NB4 (cell line): Measurements from ENCODE around the gene ATG5.

Source experiments
- DNase-seq: peaks from one replicate; pipeline ENCODE4 v3.0.0; 2010; ENCODE audit warnings: low read depth
- H3K4me3 ChIP-seq: one replicate; pipeline ENCODE4 v1.5.1; 2011; ENCODE audit warnings: mild to moderate bottlenecking, low read depth, low read length, moderate library complexity
- MYC ChIP-seq: IDR thresholded peaks from 2 replicates; pipeline ENCODE4 v1.6.1; 2011; ENCODE audit warnings: low read depth, low read length
- POLR2A ChIP-seq: IDR thresholded peaks from 2 replicates; pipeline ENCODE4 v1.6.1; 2011; ENCODE audit warnings: mild to moderate bottlenecking; ENCODE audit not compliant: insufficient read length; ENCODE audit errors: extremely low read depth
- TF ChIP-seq, protein P1 (sequence below): IDR thresholded peaks from one replicate; pipeline ENCODE4 v1.5.1; 2012; ENCODE audit warnings: low read depth, low read length
- TF ChIP-seq, protein P2 (sequence below): IDR thresholded peaks from 2 replicates; pipeline ENCODE4 v1.6.1; 2011; ENCODE audit warnings: low read depth, low read length

ATG5 gene

DNA sequence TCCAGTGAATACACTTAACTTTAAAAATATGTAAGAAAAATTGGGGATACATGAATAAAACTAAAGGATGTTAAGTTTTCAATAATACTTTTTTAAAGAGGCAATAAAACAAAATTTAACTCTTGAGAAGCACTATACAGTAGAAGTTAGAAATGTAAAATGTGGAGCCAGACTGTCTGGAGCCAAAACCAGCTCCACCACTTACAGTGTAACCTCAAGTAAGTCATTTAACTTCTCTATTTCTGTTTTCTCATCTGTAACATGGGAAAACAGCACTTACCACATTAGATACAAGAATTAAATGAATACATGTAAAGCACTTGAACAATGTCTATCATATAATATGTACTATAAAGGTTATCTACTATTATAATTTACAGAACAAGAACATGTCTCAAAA, 6.7 kb downstream of the ATG5 start:
- no peak overlapping the region for H3K4me3 ChIP-seq
- TF ChIP-seq, protein P1, sequence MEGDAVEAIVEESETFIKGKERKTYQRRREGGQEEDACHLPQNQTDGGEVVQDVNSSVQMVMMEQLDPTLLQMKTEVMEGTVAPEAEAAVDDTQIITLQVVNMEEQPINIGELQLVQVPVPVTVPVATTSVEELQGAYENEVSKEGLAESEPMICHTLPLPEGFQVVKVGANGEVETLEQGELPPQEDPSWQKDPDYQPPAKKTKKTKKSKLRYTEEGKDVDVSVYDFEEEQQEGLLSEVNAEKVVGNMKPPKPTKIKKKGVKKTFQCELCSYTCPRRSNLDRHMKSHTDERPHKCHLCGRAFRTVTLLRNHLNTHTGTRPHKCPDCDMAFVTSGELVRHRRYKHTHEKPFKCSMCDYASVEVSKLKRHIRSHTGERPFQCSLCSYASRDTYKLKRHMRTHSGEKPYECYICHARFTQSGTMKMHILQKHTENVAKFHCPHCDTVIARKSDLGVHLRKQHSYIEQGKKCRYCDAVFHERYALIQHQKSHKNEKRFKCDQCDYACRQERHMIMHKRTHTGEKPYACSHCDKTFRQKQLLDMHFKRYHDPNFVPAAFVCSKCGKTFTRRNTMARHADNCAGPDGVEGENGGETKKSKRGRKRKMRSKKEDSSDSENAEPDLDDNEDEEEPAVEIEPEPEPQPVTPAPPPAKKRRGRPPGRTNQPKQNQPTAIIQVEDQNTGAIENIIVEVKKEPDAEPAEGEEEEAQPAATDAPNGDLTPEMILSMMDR: no peak
- TF ChIP-seq, protein P2, sequence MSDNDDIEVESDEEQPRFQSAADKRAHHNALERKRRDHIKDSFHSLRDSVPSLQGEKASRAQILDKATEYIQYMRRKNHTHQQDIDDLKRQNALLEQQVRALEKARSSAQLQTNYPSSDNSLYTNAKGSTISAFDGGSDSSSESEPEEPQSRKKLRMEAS: no peak
- no peak for TF ChIP-seq MYC
- TF ChIP-seq POLR2A: no peak
- peak; percentile 28 for DNase-seq

DNA sequence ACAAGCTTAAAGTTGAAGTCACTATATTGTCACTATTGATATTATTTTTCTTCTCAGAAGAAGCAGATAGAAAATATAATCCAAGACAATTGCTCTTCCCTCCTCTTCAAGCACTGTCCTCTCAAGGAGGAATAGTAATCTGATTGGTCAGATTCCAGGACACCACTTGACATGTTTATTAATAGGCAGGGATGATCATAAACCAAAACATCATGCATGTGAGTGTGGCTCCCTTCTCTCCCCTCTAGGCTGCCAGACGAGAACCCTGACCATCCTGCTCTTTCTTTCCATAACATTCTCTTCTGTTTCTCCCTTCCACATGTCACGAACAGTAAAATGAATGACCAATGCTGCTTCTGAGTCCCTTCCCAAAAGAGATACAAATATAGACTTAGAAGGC, 7.5 kb downstream of the ATG5 start:
- H3K4me3 ChIP-seq: no peak overlapping the region
- DNase-seq: no peak
- TF ChIP-seq MYC: no peak
- TF ChIP-seq, protein P2: no peak
- TF ChIP-seq POLR2A: no peak
- TF ChIP-seq, protein P1: no peak

DNA sequence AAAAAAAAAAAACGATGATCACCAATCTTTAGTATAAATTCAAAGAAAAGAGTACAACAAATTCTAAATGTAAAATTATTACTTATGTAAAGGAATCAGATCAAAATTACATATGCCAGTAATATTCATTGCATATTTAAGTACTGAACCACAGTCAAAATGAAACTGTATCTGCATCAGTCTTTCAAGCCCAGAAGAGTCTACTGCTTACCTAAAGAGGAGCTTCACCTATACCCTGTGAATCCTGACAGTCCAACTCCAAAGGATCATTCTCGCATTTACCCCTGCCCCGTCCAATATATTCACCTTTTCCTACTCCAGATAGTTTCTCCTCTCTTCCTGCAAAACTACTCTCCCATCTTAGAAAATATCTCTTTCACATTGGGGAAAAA, 9.2 kb downstream of the ATG5 start:
- no peak overlapping the region for H3K4me3 ChIP-seq
- TF ChIP-seq POLR2A (no peak), MYC (no peak)
- TF ChIP-seq, protein P2: no peak
- TF ChIP-seq, protein P1: no peak
- no peak for DNase-seq

DNA sequence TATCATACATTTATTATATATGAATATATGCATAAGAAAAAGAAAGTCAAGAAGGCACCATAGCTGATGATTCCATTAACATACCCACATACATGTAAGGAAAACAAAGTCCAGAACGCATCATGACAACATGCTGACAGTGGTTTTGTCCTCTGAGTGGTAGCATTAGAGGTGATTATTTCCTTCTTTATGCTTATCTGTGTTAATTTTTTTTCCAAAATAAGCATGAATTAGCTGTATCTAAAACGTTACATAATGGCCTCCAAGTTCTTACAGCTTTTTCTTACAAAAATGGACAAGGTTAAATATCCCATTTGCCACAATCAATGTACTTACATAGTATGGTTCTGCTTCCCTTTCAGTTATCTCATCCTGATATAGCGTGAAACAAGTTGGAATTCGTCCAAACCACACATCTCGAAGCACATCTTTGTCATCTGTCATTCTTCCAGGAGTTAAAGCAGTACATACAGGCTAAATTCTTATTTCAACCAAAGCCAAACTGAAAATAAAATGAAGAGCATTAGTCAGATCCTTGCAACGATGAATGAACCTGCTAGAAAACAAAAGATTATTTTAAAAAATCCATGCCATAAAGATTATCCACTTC, 9.7 kb downstream of the ATG5 start:
- H3K4me3 ChIP-seq: no peak overlapping the region
- TF ChIP-seq, protein P2: no peak
- TF ChIP-seq MYC: no peak
- TF ChIP-seq, protein P1: no peak
- TF ChIP-seq POLR2A: no peak
- DNase-seq: peak; percentile 28

DNA sequence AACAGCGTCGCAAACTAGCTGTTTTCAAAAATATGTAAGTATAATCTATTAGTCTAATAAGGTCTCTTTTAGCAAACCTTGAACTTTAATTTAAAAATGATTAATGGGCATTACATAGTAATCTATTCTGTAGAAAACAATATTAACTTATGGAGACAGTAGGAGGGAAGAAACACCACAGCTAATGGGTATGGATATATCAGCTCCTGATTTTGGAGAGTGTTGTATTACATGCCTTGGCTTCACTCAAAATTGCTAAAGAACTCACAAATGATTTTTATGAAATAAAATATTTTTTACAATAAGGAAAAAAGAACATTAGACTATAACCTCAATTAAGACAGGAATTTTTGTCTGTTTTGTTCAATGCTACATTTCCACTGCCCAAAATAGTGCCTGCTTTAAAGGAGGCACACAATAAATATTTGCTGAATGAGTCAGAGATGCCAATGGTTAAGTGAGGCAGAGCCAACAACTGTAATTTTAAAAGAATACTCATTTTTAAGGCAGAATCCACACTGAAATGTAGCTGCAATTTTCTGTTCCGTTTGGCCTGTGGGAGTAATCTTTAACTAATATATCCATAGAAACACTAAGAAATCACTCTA, 15.7 kb downstream of the ATG5 start:
- TF ChIP-seq MYC: no peak
- TF ChIP-seq, protein P1: no peak
- TF ChIP-seq POLR2A: no peak
- TF ChIP-seq, protein P2: no peak
- DNase-seq: no peak
- H3K4me3 ChIP-seq: no peak overlapping the region
